Right ventricle myocardium inferior (tissue), 1 donor: Measurements from ENCODE around the gene BTN3A1. TPM values are rescaled to one million over a fixed set of nuclear protein-coding genes. Genes with fewer than 3 reads are reported as not detected.
A peak's percentile ranks its signal among the peaks of the same experiment; 100 is the strongest.
"Not testable (repeated sequence)": the region's sequence is repeated elsewhere in the genome, so short reads cannot be mapped to it uniquely, and the experiment has no call there.

ENCODE experiments used
- ATAC-seq: fragments of 200-7000 bp; cut with Tn5 transposase; one replicate; pipeline ENCODE4 v1.9.1; 2020; ENCODE audit warnings: mild to moderate bottlenecking, moderate library complexity
- DNase-seq: peaks from one replicate; pipeline ENCODE4 v3.0.0; 2021; ENCODE audit errors: missing footprints
- intact Hi-C: fragments of 100-400 bp; cut with DNase I; formaldehyde crosslinking; loops from one replicate; pipeline ENCODE4 v1.11.0; 2022
- total RNA-seq: library from RNA; stranded (reverse); fragmentation: NEBNext Ultra II Directional; extraction: Animal tissue kit (Norgen Biotek cat#: 25700); gene quantifications from one replicate; pipeline ENCODE4 v1.2.1, GENCODE V29; 2021
- donor health status: DM: no; HTN: yes; CAD: no; lungs with severe emphysema.

The BTN3A1 gene
- total RNA-seq, 1 donor from 2014 or later: 11.2 TPM

GRCh38 chr6:26408828-26409730 lies 7.0 kb downstream of the BTN3A1 start:
- intact Hi-C loops: no loop called here
- ATAC-seq: no peak
- no peak for DNase-seq

DNA sequence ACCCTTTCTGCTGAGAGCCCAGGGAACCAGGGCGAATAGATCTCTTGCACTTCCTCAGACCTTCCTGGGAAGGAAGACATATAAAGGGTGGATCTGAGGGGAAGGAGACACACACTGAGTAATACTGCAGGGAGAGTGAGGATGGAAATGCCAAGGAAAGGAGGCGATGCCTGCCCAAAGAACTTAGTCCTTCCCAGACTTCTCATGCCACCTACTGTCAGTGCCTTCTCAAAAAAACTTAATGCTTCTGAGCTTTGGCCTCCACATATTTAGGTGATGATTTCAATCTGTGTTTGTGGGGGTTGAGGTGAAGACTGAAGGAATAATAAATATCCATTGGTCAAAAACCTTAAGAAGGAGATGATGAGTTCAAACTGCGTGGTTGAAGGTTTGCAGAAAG lies 9.7 kb downstream of the BTN3A1 start:
- DNase-seq (no peak), ATAC-seq (no peak)
- intact Hi-C loops: no loop called here

DNA sequence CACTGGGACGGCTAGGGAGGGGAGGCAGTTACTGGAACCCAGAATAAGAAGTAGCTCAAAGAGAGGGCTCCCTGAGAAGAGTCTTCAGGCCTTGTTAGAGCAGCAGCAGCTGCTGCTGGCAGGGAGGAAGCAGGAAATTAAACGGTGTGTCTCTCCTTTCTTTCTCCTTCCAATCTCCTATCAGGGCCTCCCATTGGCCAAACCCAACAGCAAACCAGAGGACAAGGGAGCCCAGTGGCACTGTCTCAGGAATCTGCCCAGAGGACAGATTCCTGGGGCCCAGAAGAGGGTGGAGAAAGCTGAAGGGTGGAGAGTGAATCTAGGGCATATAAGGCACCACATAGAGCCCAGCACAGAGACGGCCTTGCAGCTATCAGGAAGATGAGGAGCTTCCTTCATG lies 10.2 kb downstream of the BTN3A1 start:
- no peak for DNase-seq
- ATAC-seq: no peak
- intact Hi-C loops: no loop called here

GRCh38 chr6:26412954-26413353 lies 10.9 kb downstream of the BTN3A1 start:
- ATAC-seq (no peak), DNase-seq (no peak)
- intact Hi-C loops: no loop called here

GRCh38 chr6:26414281-26414680 lies 12.2 kb downstream of the BTN3A1 start:
- no peak for ATAC-seq
- no peak for DNase-seq
- intact Hi-C loops: no loop called here

DNA sequence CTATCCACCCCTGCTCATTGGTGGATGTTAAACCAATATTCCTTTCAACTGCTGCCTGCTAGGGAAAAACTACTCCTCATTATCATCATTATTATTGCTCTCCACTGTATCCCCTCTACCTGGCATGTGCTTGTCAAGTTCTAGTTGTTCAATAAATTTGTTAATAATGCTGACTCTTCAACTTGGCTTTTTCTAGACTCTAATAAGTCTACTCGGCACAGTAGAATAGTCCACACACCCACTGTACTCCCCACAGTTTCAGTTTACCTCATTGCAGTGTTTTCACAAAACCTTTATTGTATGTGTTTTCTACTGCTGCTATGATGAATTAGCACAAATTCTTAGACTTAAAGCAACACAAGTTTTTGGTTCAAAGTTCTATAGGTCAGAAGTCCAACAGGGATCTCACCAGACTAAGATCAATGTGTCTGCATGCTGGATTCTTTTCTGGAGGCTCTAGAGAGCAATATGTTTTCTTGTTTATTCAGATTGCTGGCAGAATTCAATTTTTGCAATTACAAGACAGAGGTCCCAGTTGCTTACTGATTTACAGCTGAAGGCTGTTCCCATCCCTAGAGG lies 13.1 kb downstream of the BTN3A1 start:
- ATAC-seq (no peak), DNase-seq (no peak)
- intact Hi-C loops: no loop called here

GRCh38 chr6:26415791-26416190 lies 13.7 kb downstream of the BTN3A1 start:
- no peak for ATAC-seq
- DNase-seq: no peak
- intact Hi-C loops: no loop called here

- DNase-seq (no peak), ATAC-seq (no peak)
- intact Hi-C loops: no loop called here
Observed at GRCh38 chr6:26416288-26416687, 14.2 kb downstream of the BTN3A1 start.

DNA sequence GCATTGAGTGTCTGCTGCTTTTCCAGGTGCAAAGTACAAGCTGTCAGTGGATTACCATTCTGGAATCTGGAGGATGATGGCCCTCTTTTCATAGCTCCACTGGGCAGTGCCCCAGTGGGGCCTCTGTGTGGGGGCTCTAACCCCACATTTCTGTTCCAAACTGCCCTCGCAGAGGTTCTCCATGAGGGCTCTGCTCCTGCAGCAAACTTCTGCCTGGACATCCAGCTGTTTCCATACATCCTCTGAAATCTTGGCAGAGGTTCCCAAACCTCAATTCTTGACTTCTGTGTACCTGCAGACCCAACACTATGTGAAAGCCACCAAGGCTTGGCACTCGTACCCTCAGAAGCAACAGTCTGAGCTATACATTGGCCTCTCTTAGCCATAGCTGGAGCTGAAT lies 16.0 kb downstream of the BTN3A1 start:
- ATAC-seq, intact Hi-C loops, DNase-seq: not testable (repeated sequence)

GRCh38 chr6:26418795-26419194 lies 16.7 kb downstream of the BTN3A1 start:
- intact Hi-C loops, ATAC-seq, DNase-seq: not testable (repeated sequence)

GRCh38 chr6:26420688-26421171 lies 18.7 kb downstream of the BTN3A1 start:
- intact Hi-C loops: no loop called here
- ATAC-seq: peak; percentile 45
- no peak for DNase-seq

DNA sequence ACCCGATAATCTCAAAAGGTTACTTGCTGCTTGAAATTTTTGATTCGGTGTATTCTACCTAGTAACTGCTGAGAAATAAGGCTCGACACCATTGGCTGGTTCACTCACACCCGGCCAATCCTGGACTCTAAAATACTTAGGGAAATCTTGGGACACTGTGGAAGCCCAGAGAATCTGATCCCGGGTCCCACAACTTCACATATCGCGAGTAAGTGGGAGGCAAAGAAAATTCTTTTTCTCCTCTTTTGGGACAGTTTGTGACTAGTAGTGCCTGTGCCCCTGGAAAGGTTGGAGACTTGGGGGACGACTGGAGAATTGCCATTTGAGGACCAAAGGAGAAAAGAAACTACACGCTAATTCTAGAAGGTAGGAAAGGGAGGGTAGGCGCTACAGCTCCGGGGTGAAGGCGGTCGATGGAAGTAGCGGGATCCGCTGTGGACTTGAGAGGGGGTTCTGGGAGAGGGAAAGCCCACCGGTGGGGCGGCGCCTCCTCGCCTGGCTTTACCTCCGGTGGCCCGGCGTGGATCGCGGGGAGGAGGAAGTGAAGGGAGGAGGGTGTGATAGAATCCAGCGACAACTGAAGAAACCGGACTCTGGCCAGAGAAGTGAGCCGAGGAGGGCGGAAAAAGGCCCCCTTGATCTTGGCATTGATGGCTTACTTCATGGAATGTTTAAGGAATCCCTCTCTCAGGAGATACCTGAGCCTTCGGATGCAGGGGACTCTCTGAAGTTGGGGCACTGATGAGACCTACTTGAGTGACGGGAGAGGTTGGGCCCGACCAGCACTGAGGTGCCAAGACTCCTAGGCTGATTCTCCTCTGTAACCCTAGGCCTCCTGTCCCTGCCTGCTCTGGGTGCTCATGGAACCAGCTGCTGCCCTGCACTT lies 19.4 kb downstream of the BTN3A1 start:
- intact Hi-C loops: no loop called here
- ATAC-seq (peak; percentile 99), DNase-seq (peak; percentile 82)

DNA sequence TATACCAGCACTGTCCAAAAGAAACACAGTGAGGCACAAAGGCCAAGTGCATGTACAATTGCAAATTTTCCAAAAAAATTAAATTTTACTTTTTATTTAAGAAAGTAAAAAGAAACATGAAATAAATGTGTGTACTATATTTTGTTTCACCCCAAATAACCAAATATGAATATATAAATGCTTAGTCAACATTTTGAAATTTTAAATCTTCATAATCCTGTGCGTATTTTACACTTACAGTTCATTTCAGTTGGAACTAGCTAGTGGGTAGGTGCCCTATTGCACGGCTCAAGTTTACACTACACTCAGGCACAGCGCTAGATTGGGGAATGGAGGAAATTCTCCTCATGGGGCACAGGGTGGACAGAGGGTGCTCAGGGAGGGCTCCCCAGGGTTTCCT lies 20.3 kb downstream of the BTN3A1 start:
- intact Hi-C loops: no loop called here
- ATAC-seq (no peak), DNase-seq (no peak)

- intact Hi-C loops: no loop called here
- no peak for ATAC-seq
Observed at GRCh38 chr6:26426691-26427450, 24.8 kb downstream of the BTN3A1 start.

DNA sequence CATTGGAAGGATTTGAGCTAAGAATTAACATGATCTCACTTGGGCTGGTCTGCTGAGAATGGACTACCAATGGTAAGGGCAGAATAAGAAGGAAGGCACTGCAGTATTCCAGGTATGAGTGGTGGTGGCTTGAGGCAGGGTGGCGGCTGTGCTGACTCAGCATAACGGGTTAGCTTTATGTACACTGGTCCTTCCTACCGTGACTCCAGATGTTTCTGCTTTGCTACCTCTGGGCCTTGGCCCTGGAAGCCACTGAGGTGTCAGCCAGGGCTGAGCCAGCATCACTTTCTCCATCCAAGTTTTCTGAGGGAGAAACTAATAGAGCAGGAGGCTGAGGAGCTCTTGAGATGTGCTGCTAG lies 25.4 kb downstream of the BTN3A1 start:
- intact Hi-C loops: no loop called here
- no peak for DNase-seq
- no peak for ATAC-seq

More at GRCh38 chr6:26426691-26427450, 24.8 kb downstream of the BTN3A1 start:
- DNase-seq: no peak

DNA sequence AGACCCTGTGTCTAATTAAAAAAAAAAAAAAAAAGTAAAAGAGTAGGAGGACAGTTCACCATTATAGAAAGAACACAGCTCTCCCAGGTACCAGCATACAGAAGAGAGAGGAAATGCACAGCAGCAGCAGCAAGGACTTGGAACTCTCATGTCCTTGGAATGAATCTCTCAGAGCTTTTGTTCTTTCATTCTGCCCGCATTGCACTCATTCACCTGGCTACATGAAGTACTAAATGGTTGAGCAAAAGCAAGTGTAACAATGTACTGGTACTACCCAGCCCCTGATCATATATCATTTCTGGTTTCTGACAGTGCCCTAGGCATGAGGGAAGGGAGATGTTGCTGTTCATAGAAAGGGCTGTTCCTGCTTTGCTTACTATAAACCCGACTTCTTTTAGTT lies 26.1 kb downstream of the BTN3A1 start:
- DNase-seq (no peak), ATAC-seq (no peak)
- intact Hi-C loops: no loop called here

DNA sequence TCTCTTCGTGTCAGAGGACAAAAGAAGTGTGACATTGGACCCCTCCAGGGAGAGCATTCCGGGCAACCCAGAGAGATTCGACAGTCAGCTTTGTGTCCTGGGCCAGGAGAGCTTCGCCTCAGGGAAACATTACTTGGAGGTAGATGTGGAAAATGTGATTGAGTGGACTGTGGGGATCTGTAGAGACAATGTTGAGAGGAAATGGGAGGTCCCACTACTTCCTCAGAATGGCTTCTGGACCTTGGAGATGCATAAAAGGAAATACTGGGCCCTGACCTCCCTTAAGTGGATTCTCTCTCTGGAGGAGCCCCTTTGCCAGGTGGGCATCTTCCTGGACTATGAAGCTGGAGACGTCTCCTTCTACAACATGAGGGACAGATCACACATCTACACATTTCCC lies 28.7 kb downstream of the BTN3A1 start:
- DNase-seq: no peak
- ATAC-seq: no peak
- intact Hi-C loops: no loop called here

- intact Hi-C loops: no loop called here
- no peak for ATAC-seq
Observed at GRCh38 chr6:26431258-26432172, 29.4 kb downstream of the BTN3A1 start.

More at GRCh38 chr6:26431258-26432172, 29.4 kb downstream of the BTN3A1 start:
- DNase-seq: no peak
